HG03064 (cell line): ENCODE results near the gene MAPK11.

Experiments
- ATAC-seq: cut with Tn5 transposase; IDR thresholded peaks from one replicate; pipeline ENCODE4 v1.9.1; 2021; ENCODE audit warnings: low read depth; ENCODE audit not compliant: unreplicated experiment

Gene MAPK11

GRCh38 chr22:50227579-50228215 lies 42.5 kb downstream of the MAPK11 start:
- no peak for ATAC-seq

DNA sequence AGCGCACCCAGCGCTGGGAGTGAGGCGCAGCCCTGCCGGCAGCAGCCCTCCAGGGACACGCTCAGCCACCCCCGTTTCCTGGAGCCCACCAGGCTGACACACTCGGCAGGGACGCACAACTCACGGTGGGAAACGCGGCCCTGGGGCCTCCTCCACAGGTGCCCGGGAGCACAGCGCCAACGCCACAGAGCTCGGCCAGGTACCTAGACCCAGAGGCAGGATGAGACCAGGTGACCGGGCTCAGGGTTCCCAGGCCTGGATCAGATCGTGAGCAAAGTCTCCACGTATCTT lies 43.4 kb downstream of the MAPK11 start:
- no peak for ATAC-seq

- ATAC-seq, result no peak
Observed at GRCh38 chr22:50226063-50226874, 43.9 kb downstream of the MAPK11 start.

GRCh38 chr22:50225200-50225969 lies 44.8 kb downstream of the MAPK11 start:
- ATAC-seq, result no peak

GRCh38 chr22:50224071-50224470 lies 46.1 kb downstream of the MAPK11 start:
- ATAC-seq, result no peak

DNA sequence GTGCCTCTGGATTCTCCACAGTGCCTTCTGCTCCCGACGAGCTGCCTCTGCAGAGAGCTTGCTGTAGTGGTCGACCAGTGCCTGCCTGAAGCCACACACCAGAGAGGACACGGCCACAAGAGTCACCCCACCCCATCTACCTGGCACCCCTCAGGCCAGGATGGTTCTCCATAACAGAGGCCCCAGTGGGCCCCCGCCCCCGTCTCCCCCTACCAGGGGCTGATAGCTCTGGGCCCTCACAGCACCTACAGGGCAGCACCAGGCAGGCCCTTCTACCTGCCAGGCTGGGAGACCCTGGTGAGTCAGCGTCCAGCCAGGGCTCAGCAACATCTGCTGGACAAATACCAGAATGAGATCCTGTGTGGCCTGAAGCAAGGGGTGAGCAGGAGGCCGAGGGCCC lies 47.7 kb downstream of the MAPK11 start:
- no peak for ATAC-seq

- no peak for ATAC-seq
Observed at GRCh38 chr22:50221410-50222300, 48.5 kb downstream of the MAPK11 start.

DNA sequence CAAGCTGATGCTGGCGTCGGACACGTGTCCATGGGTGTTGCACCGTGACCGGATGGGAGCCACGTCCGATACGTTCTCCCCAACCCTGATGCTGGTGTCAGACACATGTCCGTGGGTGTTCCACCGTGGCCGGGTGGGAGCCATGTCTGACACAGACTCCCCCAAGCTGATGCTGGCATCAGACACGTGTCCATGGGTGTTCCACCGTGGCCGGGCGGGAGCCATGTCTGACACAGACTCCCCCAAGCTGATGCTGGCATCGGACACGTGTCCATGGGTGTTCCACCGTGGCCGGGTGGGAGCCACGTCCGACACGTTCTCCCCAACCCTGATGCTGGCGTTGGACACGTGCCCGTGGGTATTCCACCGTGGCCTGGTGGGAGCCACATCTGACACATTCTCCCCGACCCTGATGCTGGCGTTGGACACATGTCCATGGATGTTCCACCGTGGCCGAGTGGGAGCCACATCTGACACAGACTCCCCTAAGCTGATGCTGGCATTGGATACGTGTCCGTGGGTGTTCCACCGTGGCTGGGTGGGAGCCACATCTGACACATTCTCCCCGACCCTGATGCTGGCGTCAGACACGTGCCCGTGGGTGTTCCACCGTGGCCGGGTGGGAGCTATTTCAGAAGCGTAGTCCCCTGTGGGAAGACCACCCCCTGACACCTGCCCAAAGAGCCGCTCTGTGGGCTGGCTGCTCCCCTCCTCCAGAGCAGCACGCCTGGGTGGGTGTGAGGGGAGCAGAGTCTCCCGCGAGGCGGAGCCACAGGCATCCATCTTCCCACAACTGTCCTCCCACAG lies 49.4 kb downstream of the MAPK11 start:
- no peak for ATAC-seq

DNA sequence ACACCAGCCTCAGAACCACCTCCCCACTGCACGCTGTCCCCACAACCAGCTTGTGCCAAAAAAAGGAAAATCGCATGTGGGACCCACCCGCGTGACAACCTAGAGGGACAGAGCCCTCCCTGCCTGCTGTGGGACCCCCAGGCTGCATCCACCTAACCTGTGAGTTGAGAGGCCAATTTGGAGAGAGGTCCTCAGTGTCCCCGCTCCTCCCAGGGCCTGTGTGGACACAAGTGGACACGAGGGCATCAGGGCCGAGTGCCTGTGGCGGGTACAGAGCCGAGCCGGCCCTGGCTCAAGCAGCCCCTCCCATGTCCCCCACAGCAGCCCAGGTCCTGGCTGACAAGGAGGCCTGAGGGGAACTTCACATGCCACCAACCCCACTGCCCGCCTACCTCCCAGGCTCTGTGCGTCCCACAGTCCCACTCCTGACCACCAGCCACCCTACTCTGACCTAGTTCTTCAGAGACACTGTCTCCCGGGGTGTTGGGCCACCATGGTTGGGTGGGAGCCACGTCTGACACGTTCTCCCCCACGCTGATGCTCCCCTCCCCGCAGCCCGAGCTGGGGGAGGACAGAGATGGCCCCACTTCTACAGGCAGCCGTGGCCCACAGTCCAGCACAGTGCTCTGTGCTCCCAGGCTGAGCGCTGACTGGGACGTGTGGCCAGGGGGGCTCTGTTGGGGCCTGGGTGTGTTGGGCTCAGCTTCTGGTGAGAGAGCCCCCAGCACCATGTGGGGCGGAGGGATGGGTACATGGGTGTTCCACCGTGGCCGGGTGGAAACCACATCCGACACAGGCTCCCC lies 50.2 kb downstream of the MAPK11 start:
- no peak for ATAC-seq

DNA sequence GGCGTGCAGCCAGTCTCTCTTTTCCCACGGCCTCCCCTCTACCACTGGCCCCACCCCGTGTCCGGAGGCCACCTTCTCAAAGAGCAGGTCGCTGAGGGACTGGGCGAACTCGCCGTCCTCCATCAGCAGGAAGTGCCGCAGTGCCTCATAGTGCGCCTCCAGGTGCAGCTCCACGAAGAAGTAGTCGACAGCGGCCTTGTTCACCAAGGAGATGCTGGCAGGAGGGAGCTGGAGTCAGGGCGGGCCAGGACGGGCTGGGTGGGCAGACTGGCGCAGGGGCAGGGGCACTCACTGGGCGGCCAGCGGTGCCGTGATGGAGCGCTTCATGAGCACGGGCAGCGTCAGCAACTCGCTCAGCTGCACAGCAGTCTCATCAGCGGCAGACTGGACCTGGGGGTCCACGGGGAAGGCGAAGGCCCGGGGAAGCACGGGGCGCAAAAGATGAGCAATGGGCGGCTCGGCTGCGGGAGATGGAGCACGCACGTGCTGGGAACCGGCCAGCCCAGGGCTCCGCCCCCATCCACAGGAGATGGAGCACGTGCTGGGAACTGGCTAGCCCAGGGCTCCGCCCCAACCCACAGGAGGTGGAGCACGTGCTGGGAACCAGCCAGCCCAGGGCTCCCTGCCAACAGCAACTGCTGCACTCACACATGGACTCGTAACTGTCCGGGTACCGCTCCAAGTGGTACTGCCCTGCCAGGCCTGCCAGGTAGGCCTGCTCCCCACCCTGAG lies 51.0 kb downstream of the MAPK11 start:
- ATAC-seq, result no peak

DNA sequence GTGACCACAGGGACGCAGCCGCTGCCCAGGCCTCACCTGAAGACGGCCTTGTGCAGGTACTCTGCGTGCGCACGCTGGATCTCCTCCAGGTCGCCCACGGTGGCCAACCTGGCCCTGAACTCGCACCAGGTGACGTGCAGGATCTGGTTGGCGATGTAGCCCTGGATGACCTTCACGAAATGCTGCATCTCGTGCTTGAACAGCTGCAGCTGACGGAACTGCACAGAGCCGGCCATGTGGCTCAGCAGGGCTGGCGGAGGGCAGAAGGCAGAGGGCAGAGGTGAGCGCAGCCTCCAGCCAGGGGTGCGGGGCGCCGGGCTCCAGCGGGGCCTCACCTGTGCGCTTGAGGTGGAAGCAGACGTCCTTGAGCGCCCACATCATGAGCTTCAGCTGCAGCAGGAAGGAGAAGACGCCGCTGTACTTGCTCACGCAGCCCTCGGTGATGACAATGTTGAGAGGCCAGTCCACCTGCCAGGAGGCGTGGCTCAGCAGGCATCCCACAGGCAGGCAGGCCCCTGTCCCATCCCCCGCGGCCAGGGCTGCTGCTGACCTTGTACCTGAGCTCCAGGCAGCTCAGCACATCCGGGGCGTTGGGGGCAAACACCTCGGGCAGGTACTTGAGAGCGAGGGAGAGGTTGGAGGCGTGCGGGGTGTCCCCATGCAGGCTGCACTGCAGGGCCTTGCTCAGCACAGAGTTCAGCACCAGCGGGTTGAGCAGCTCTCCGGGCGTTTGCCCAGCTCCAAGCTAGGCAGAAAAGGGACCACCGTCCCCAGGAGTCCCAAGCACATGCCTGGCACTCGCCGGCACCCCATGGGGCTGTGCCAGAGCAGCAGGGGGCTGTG lies 51.8 kb downstream of the MAPK11 start:
- ATAC-seq, result no peak

- no peak for ATAC-seq
Observed at GRCh38 chr22:50217543-50218152, 52.5 kb downstream of the MAPK11 start.

- ATAC-seq, result no peak
Observed at GRCh38 chr22:50216684-50217520, 53.3 kb downstream of the MAPK11 start.

- ATAC-seq, result no peak
Observed at GRCh38 chr22:50216055-50216683, 54.0 kb downstream of the MAPK11 start.

GRCh38 chr22:50215297-50216054 lies 54.7 kb downstream of the MAPK11 start:
- no peak for ATAC-seq
